Prostate gland (tissue), 2 donors: ENCODE results near the gene LCA5. TPM values are rescaled to one million over a fixed set of nuclear protein-coding genes. Genes with fewer than 3 reads are reported as not detected.

Source experiments
- DNase-seq: peaks from one replicate; pipeline ENCODE4 v3.0.0-alpha.2; 2019; ENCODE audit warnings: low spot score
- H3K27ac ChIP-seq, 2 donors: fragments of 200-600 bp; sonication (generic); 2 replicates each; pipeline ENCODE4 v1.5.1; 2017 to 2019
- H3K27me3 ChIP-seq: fragments of 200-600 bp; sonication (generic); replicated peaks from 2 replicates; pipeline ENCODE4 v1.5.1; 2019; ENCODE audit not compliant: insufficient read depth
- H3K36me3 ChIP-seq, 2 donors: fragments of 200-600 bp; sonication (generic); 1 replicate in 1 of 2; 2 replicates in 1 of 2; pipeline versions ENCODE4 v1.5.1 to v1.8.1; 2017 to 2019
- H3K4me1 ChIP-seq: fragments of 200-600 bp; sonication (generic); replicated peaks from 2 replicates; pipeline ENCODE4 v1.5.1; 2019
- H3K4me3 ChIP-seq, 2 donors: fragments of 200-600 bp; sonication (generic); 2 replicates each; pipeline ENCODE4 v1.5.1; 2017 to 2019
- H3K9me3 ChIP-seq: fragments of 200-600 bp; sonication (generic); 2 replicates; pipeline ENCODE4 v1.5.1; 2017
- CTCF ChIP-seq, 4 experiments: fragments of 200-600 bp in 2 of 4; fragments of 450-650 bp in 2 of 4; sonication (generic) in 2 of 4; IDR thresholded peaks; 1 replicate in 3 of 4; 2 replicates in 1 of 4; pipeline ENCODE4 v1.5.1; 2016 to 2019; ENCODE audit warnings: antibody characterized with exemption in 4 of 4, mild to moderate bottlenecking in 2 of 4, moderate library complexity in 2 of 4
- POLR2A ChIP-seq: fragments of 450-650 bp; IDR thresholded peaks from one replicate; pipeline ENCODE4 v1.6.1; 2016; ENCODE audit warnings: antibody characterized with exemption, mild to moderate bottlenecking
- POLR2AphosphoS5 ChIP-seq: sonication (generic); formaldehyde crosslinking; IDR thresholded peaks from one replicate; pipeline ENCODE4 v1.6.1; 2017; ENCODE audit warnings: antibody characterized with exemption
- WGBS: methylation state at CpG from one replicate; pipeline ENCODE4 v1.1.5; 2018; 5-methylcytosine and 5-hydroxymethylcytosine counted together
- intact Hi-C: fragments of 100-400 bp; cut with DNase I; formaldehyde crosslinking; loops from one replicate; pipeline ENCODE4 v1.14.2; 2022
- total RNA-seq, 2 donors: library from RNA; depleted of rRNA; stranded (reverse); fragments of >200 nt; gene quantifications; one replicate each; pipeline ENCODE4 v1.1.0, GENCODE V29; 2016

LCA5 gene
- total RNA-seq, 2 donors from 2014 or later: 4.9 to 11.2 TPM

- Histone ChIP-seq H3K9me3 (no peaks in the 10 kb centered on the region), H3K27me3 (no peaks in the 10 kb centered on the region), H3K27ac (no peak overlapping the region), H3K36me3 (no peaks in the 10 kb centered on the region), H3K4me1 (no peaks in the 10 kb centered on the region), H3K4me3 (no peak overlapping the region)
- WGBS: 53% methylated on average over 3 of the region's 3 CpGs
- TF ChIP-seq CTCF (IDR thresholded peaks at IDR 0.05): no peak
- TF ChIP-seq POLR2AphosphoS5: no peak
- no peak for TF ChIP-seq POLR2A
- DNase-seq: no peak
- intact Hi-C loops: no loop called here
Measured at GRCh38 chr6:79524065-79524464, 13.2 kb downstream of the LCA5 start.

- WGBS: 95% methylated on average over 3 of the region's 3 CpGs
- H3K36me3 ChIP-seq: no peaks in the 10 kb centered on the region
- no peaks in the 10 kb centered on the region for H3K4me1 ChIP-seq
- no peak for DNase-seq
- H3K27me3 ChIP-seq: no peaks in the 10 kb centered on the region
- H3K27ac ChIP-seq: no peak overlapping the region
- no peak for TF ChIP-seq POLR2AphosphoS5
- no peak for TF ChIP-seq POLR2A
- TF ChIP-seq CTCF (IDR thresholded peaks at IDR 0.05): no peak
- no peaks in the 10 kb centered on the region for H3K9me3 ChIP-seq
- no peak overlapping the region for H3K4me3 ChIP-seq
- intact Hi-C loops: no loop called here
Measured at GRCh38 chr6:79522609-79523008, 14.6 kb downstream of the LCA5 start.

- Histone ChIP-seq H3K9me3 (no peaks in the 10 kb centered on the region), H3K36me3 (no peaks in the 10 kb centered on the region), H3K4me1 (no peaks in the 10 kb centered on the region), H3K27ac (no peak overlapping the region), H3K27me3 (no peaks in the 10 kb centered on the region), H3K4me3 (no peak overlapping the region)
- intact Hi-C loops: no loop called here
- DNase-seq: no peak
- WGBS: 83% methylated on average over 1 of the region's 1 CpG
- TF ChIP-seq POLR2A (no peak), POLR2AphosphoS5 (no peak), CTCF (IDR thresholded peaks at IDR 0.05) (no peak)
Measured at GRCh38 chr6:79520534-79520933, 16.7 kb downstream of the LCA5 start.

- Histone ChIP-seq H3K4me1 (no peaks in the 10 kb centered on the region), H3K36me3 (no peaks in the 10 kb centered on the region), H3K9me3 (no peaks in the 10 kb centered on the region), H3K27ac (no peak overlapping the region), H3K4me3 (no peak overlapping the region), H3K27me3 (no peaks in the 10 kb centered on the region)
- DNase-seq: no peak
- TF ChIP-seq POLR2AphosphoS5: no peak
- no peak for TF ChIP-seq CTCF (IDR thresholded peaks at IDR 0.05)
- no peak for TF ChIP-seq POLR2A
- intact Hi-C loops: no loop called here
Measured at GRCh38 chr6:79518842-79519241, 18.4 kb downstream of the LCA5 start.

- DNase-seq: no peak
- Histone ChIP-seq H3K36me3 (no peaks in the 10 kb centered on the region), H3K4me3 (no peak overlapping the region), H3K9me3 (no peaks in the 10 kb centered on the region), H3K4me1 (no peaks in the 10 kb centered on the region), H3K27me3 (no peaks in the 10 kb centered on the region), H3K27ac (no peak overlapping the region)
- WGBS: 91% methylated on average over 1 of the region's 1 CpG
- no peak for TF ChIP-seq CTCF (IDR thresholded peaks at IDR 0.05)
- TF ChIP-seq POLR2AphosphoS5: no peak
- no peak for TF ChIP-seq POLR2A
- intact Hi-C loops: no loop called here
Measured at GRCh38 chr6:79515436-79515835, 21.8 kb downstream of the LCA5 start.
